KMS-11 (cell line): ENCODE results near the gene DNAH1.

Experiments
- H2AFZ ChIP-seq: fragments of 200-600 bp; sonication (generic); 2 replicates; pipeline ENCODE4 v1.6.1; 2016; ENCODE audit warnings: antibody characterized with exemption, mixed run types, low read depth
- H3K27ac ChIP-seq: fragments of 200-600 bp; sonication (generic); 2 replicates; pipeline ENCODE4 v1.6.1; 2016; ENCODE audit warnings: mild to moderate bottlenecking, mixed run types
- H3K27me3 ChIP-seq: fragments of 200-600 bp; sonication (generic); 2 replicates; pipeline ENCODE4 v1.6.1; 2017; ENCODE audit warnings: mild to moderate bottlenecking, low read depth, mixed run types, moderate library complexity; ENCODE audit not compliant: insufficient read depth
- H3K36me3 ChIP-seq: fragments of 200-600 bp; sonication (generic); 2 replicates; pipeline ENCODE4 v1.6.1; 2017; ENCODE audit warnings: mild to moderate bottlenecking, mixed run types; ENCODE audit not compliant: insufficient read depth
- H3K4me1 ChIP-seq: fragments of 200-600 bp; sonication (generic); 2 replicates; pipeline ENCODE4 v1.6.1; 2016; ENCODE audit warnings: mild to moderate bottlenecking, low read depth, mixed run types; ENCODE audit not compliant: poor library complexity, severe bottlenecking
- H3K4me2 ChIP-seq: fragments of 200-600 bp; sonication (generic); 2 replicates; pipeline ENCODE4 v1.7.0; 2016; ENCODE audit warnings: mild to moderate bottlenecking, mixed run types
- H3K4me3 ChIP-seq: fragments of 200-600 bp; sonication (generic); IDR thresholded peaks from 2 replicates; pipeline ENCODE4 v1.6.1; 2017; ENCODE audit warnings: low read depth, low read length, mixed read lengths; ENCODE audit not compliant: insufficient read depth
- H3K79me2 ChIP-seq: fragments of 200-600 bp; sonication (generic); 2 replicates; pipeline ENCODE4 v1.6.1; 2016; ENCODE audit warnings: low read depth, mixed run types; ENCODE audit not compliant: insufficient read depth
- H3K9ac ChIP-seq: fragments of 200-600 bp; sonication (generic); 2 replicates; pipeline ENCODE4 v1.6.1; 2016; ENCODE audit warnings: mild to moderate bottlenecking, mixed run types
- H4K20me1 ChIP-seq: fragments of 200-600 bp; sonication (generic); 2 replicates; pipeline ENCODE4 v1.6.1; 2016; ENCODE audit warnings: mild to moderate bottlenecking, mixed run types; ENCODE audit not compliant: insufficient read depth
- CTCF ChIP-seq: fragments of 200-600 bp; sonication (generic); conservative IDR thresholded peaks from 2 replicates; pipeline ENCODE4 v1.6.1; 2017; ENCODE audit warnings: low read depth, mild to moderate bottlenecking, antibody characterized with exemption, low read length, moderate library complexity, mixed read lengths

Gene DNAH1

DNA sequence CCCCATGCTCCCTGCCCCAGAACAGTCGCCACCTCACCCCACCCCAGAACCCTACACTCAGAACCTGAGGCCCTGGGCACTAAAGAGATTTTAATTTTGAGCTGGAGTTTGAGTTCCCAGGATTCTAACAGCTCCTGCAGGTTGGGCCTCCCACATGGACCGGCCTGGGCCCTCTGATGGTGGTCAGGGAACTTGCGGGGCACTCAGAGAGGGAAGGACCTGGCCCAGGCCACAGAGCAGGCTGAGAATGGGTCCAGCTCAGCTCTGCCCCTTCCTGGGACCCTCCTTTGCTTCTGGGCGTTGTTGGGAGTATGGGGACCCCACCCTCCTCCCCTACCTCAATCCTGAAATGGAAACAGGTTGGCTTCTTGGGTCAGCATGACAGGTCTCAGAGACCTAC, 129.9 kb downstream of the DNAH1 start:
- H3K4me2 ChIP-seq, result no peak overlapping the region
- H3K4me1 ChIP-seq, result no peaks in the 10 kb centered on the region
- H3K4me3 ChIP-seq, result no peak overlapping the region
- H3K36me3 ChIP-seq, result no peaks in the 10 kb centered on the region
- H3K27me3 ChIP-seq, result no peaks in the 10 kb centered on the region
- no peak overlapping the region for H2AFZ ChIP-seq
- H3K79me2 ChIP-seq, result no peaks in the 10 kb centered on the region
- H4K20me1 ChIP-seq, result no peaks in the 10 kb centered on the region
- no peak overlapping the region for H3K9ac ChIP-seq
- H3K27ac ChIP-seq, result no peak overlapping the region
- TF ChIP-seq CTCF, result no peak

DNA sequence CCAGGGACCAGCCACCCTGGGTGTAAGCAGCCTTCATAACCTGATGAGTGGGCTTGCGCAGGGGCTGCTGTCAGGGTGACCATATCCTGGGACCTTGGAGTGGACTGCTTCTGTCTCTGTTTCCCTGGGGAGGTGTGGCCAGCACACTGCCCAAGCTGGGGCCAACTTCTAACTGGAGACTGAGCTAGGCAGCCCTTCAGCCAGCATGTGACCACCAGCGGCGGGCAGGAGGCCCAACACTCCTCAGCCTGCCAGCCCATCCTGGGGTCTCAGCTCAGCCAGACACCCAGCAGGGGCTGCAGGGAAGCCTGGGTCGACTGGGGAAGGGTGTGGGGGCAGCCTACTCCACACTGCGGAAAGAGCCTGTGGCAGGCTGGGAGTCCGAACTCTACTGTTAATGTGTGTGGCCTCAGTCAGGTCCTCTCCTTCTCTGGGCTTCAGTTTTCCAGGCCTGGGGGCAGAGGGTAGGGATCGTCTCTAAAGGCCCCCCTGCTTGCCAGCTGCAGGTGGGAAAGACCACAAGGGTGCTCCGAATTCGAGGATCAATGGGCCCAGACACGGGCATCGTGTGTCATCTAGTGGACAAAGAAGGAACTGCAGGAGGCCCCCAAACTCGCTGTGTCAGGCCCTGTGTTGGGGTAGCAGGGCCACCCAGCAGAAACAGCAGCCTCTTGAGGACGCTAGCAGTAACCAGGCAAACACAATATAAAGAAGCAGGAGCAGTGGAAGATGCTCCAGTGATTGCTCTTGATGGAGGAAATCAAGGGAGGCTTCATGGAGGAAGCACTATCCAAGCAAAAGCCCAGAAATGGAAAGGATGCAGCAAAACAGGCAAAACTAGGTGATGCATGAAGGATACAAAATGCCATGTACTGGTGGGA, 130.8 kb downstream of the DNAH1 start:
- Histone ChIP-seq H2AFZ (peak overlapping the region; percentile 26; the same call in 1 of the 2 replicates), H4K20me1 (no peaks in the 10 kb centered on the region), H3K4me3 (no peak overlapping the region), H3K79me2 (no peaks in the 10 kb centered on the region), H3K27ac (no peak overlapping the region), H3K27me3 (no peaks in the 10 kb centered on the region), H3K4me2 (no peak overlapping the region), H3K4me1 (no peaks in the 10 kb centered on the region), H3K9ac (no peak overlapping the region), H3K36me3 (no peaks in the 10 kb centered on the region)
- TF ChIP-seq CTCF, result peak; percentile 95

GRCh38 chr3:52447512-52448355, 131.6 kb downstream of the DNAH1 start:
- no peaks in the 10 kb centered on the region for H3K36me3 ChIP-seq
- no peak for TF ChIP-seq CTCF
- no peaks in the 10 kb centered on the region for H3K79me2 ChIP-seq
- H2AFZ ChIP-seq, result no peak overlapping the region
- no peaks in the 10 kb centered on the region for H3K27me3 ChIP-seq
- H3K4me2 ChIP-seq, result no peak overlapping the region
- no peak overlapping the region for H3K27ac ChIP-seq
- H4K20me1 ChIP-seq, result no peaks in the 10 kb centered on the region
- no peak overlapping the region for H3K9ac ChIP-seq
- no peak overlapping the region for H3K4me3 ChIP-seq
- H3K4me1 ChIP-seq, result no peaks in the 10 kb centered on the region
